Measurements from ENCODE around the gene JAKMIP1.

The JAKMIP1 gene

GRCh38 chr4:6235901-6236640 is 35.7 kb upstream of the JAKMIP1 start:
- no peak overlapping the region for H3K4me3 ChIP-seq (ENCODE audit: low read length)
- no peak overlapping the region for H3K9ac ChIP-seq (ENCODE audit: low read length)
- H3K9me3 ChIP-seq (ENCODE audit: control insufficient read depth, low read length), result no peaks in the 10 kb centered on the region
- H3K4me1 ChIP-seq (ENCODE audit: control insufficient read depth, insufficient read depth, low read length), result no peaks in the 10 kb centered on the region
- DNase-seq (ENCODE audit: low read depth), result no peak
- peaks cover 36% of the 10 kb centered on the region for H3K27me3 ChIP-seq (replicated peaks; ENCODE audit: control insufficient read depth, insufficient read depth, low read length)
- no peaks in the 10 kb centered on the region for H3K36me3 ChIP-seq (ENCODE audit: control insufficient read depth, insufficient read depth, low read length, severe bottlenecking)

GRCh38 chr4:6235012-6235411 is 34.7 kb upstream of the JAKMIP1 start:
- no peak overlapping the region for H3K9ac ChIP-seq (ENCODE audit: low read length)
- H3K27me3 ChIP-seq (replicated peaks; ENCODE audit: control insufficient read depth, insufficient read depth, low read length), result peaks cover 37% of the 10 kb centered on the region
- no peaks in the 10 kb centered on the region for H3K4me1 ChIP-seq (ENCODE audit: control insufficient read depth, insufficient read depth, low read length)
- H3K9me3 ChIP-seq (ENCODE audit: control insufficient read depth, low read length), result no peaks in the 10 kb centered on the region
- no peak overlapping the region for H3K4me3 ChIP-seq (ENCODE audit: low read length)
- DNase-seq (ENCODE audit: low read depth), result no peak
- no peaks in the 10 kb centered on the region for H3K36me3 ChIP-seq (ENCODE audit: control insufficient read depth, insufficient read depth, low read length, severe bottlenecking)

- Histone ChIP-seq H3K4me1 (ENCODE audit: control insufficient read depth, insufficient read depth, low read length) (no peaks in the 10 kb centered on the region), H3K9ac (ENCODE audit: low read length) (no peak overlapping the region), H3K27me3 (replicated peaks; ENCODE audit: control insufficient read depth, insufficient read depth, low read length) (peaks cover 42% of the 10 kb centered on the region), H3K36me3 (ENCODE audit: control insufficient read depth, insufficient read depth, low read length, severe bottlenecking) (no peaks in the 10 kb centered on the region), H3K4me3 (ENCODE audit: low read length) (no peak overlapping the region), H3K9me3 (ENCODE audit: control insufficient read depth, low read length) (no peaks in the 10 kb centered on the region)
- DNase-seq (ENCODE audit: low read depth), result no peak
These were observed 33.6 kb upstream of the JAKMIP1 start for GRCh38 chr4:6233929-6234328.

- no peaks in the 10 kb centered on the region for H3K4me1 ChIP-seq (ENCODE audit: control insufficient read depth, insufficient read depth, low read length)
- H3K9me3 ChIP-seq (ENCODE audit: control insufficient read depth, low read length), result no peaks in the 10 kb centered on the region
- H3K27me3 ChIP-seq (replicated peaks; ENCODE audit: control insufficient read depth, insufficient read depth, low read length), result peaks cover 47% of the 10 kb centered on the region
- no peak for DNase-seq (ENCODE audit: low read depth)
- H3K9ac ChIP-seq (ENCODE audit: low read length), result no peak overlapping the region
- no peaks in the 10 kb centered on the region for H3K36me3 ChIP-seq (ENCODE audit: control insufficient read depth, insufficient read depth, low read length, severe bottlenecking)
- H3K4me3 ChIP-seq (ENCODE audit: low read length), result no peak overlapping the region
These were observed 32.8 kb upstream of the JAKMIP1 start for GRCh38 chr4:6232836-6233785.

GRCh38 chr4:6231663-6232165 is 31.4 kb upstream of the JAKMIP1 start:
- Histone ChIP-seq H3K9me3 (ENCODE audit: control insufficient read depth, low read length) (no peaks in the 10 kb centered on the region), H3K9ac (ENCODE audit: low read length) (no peak overlapping the region), H3K27me3 (replicated peaks; ENCODE audit: control insufficient read depth, insufficient read depth, low read length) (peaks cover 43% of the 10 kb centered on the region), H3K36me3 (ENCODE audit: control insufficient read depth, insufficient read depth, low read length, severe bottlenecking) (no peaks in the 10 kb centered on the region), H3K4me3 (ENCODE audit: low read length) (no peak overlapping the region), H3K4me1 (ENCODE audit: control insufficient read depth, insufficient read depth, low read length) (no peaks in the 10 kb centered on the region)
- no peak for DNase-seq (ENCODE audit: low read depth)

- Histone ChIP-seq H3K9me3 (ENCODE audit: control insufficient read depth, low read length) (no peaks in the 10 kb centered on the region), H3K27me3 (replicated peaks; ENCODE audit: control insufficient read depth, insufficient read depth, low read length) (peaks cover 46% of the 10 kb centered on the region), H3K4me3 (ENCODE audit: low read length) (no peak overlapping the region), H3K4me1 (ENCODE audit: control insufficient read depth, insufficient read depth, low read length) (no peaks in the 10 kb centered on the region), H3K36me3 (ENCODE audit: control insufficient read depth, insufficient read depth, low read length, severe bottlenecking) (no peaks in the 10 kb centered on the region), H3K9ac (ENCODE audit: low read length) (no peak overlapping the region)
- DNase-seq (ENCODE audit: low read depth), result no peak
These were observed 30.7 kb upstream of the JAKMIP1 start for GRCh38 chr4:6230827-6231662.

- Histone ChIP-seq H3K9me3 (ENCODE audit: control insufficient read depth, low read length) (no peaks in the 10 kb centered on the region), H3K9ac (ENCODE audit: low read length) (no peak overlapping the region), H3K36me3 (ENCODE audit: control insufficient read depth, insufficient read depth, low read length, severe bottlenecking) (no peaks in the 10 kb centered on the region), H3K4me3 (ENCODE audit: low read length) (no peak overlapping the region), H3K4me1 (ENCODE audit: control insufficient read depth, insufficient read depth, low read length) (no peaks in the 10 kb centered on the region), H3K27me3 (replicated peaks; ENCODE audit: control insufficient read depth, insufficient read depth, low read length) (peaks cover 42% of the 10 kb centered on the region)
- no peak for DNase-seq (ENCODE audit: low read depth)
These were observed 30.1 kb upstream of the JAKMIP1 start for GRCh38 chr4:6230502-6230785.

- no peak overlapping the region for H3K4me3 ChIP-seq (ENCODE audit: low read length)
- no peaks in the 10 kb centered on the region for H3K9me3 ChIP-seq (ENCODE audit: control insufficient read depth, low read length)
- no peaks in the 10 kb centered on the region for H3K4me1 ChIP-seq (ENCODE audit: control insufficient read depth, insufficient read depth, low read length)
- no peak overlapping the region for H3K9ac ChIP-seq (ENCODE audit: low read length)
- DNase-seq (ENCODE audit: low read depth), result no peak
- H3K36me3 ChIP-seq (ENCODE audit: control insufficient read depth, insufficient read depth, low read length, severe bottlenecking), result no peaks in the 10 kb centered on the region
- peaks cover 37% of the 10 kb centered on the region for H3K27me3 ChIP-seq (replicated peaks; ENCODE audit: control insufficient read depth, insufficient read depth, low read length)
These were observed 29.5 kb upstream of the JAKMIP1 start for GRCh38 chr4:6229671-6230501.

- peaks cover 33% of the 10 kb centered on the region for H3K27me3 ChIP-seq (replicated peaks; ENCODE audit: control insufficient read depth, insufficient read depth, low read length)
- H3K4me3 ChIP-seq (ENCODE audit: low read length), result no peak overlapping the region
- no peaks in the 10 kb centered on the region for H3K4me1 ChIP-seq (ENCODE audit: control insufficient read depth, insufficient read depth, low read length)
- H3K9ac ChIP-seq (ENCODE audit: low read length), result no peak overlapping the region
- no peak for DNase-seq (ENCODE audit: low read depth)
- H3K36me3 ChIP-seq (ENCODE audit: control insufficient read depth, insufficient read depth, low read length, severe bottlenecking), result no peaks in the 10 kb centered on the region
- H3K9me3 ChIP-seq (ENCODE audit: control insufficient read depth, low read length), result no peaks in the 10 kb centered on the region
These were observed 28.7 kb upstream of the JAKMIP1 start for GRCh38 chr4:6229095-6229494.

GRCh38 chr4:6228158-6229067 is 28.1 kb upstream of the JAKMIP1 start:
- DNase-seq (ENCODE audit: low read depth), result no peak
- H3K9me3 ChIP-seq (ENCODE audit: control insufficient read depth, low read length), result peaks cover 5% of the 10 kb centered on the region
- H3K27me3 ChIP-seq (replicated peaks; ENCODE audit: control insufficient read depth, insufficient read depth, low read length), result peaks cover 40% of the 10 kb centered on the region
- no peaks in the 10 kb centered on the region for H3K36me3 ChIP-seq (ENCODE audit: control insufficient read depth, insufficient read depth, low read length, severe bottlenecking)
- no peak overlapping the region for H3K9ac ChIP-seq (ENCODE audit: low read length)
- H3K4me3 ChIP-seq (ENCODE audit: low read length), result no peak overlapping the region
- H3K4me1 ChIP-seq (ENCODE audit: control insufficient read depth, insufficient read depth, low read length), result no peaks in the 10 kb centered on the region
